Activated CD8-positive, alpha-beta memory T cell treated with anti-CD3 and anti-CD28 coated beads, Interleukin-2, amount 50 U/mL, for 4 hours (primary cell): Measurements from ENCODE around the gene GDF9.

Experiments used
- DNase-seq: peaks from one replicate; pipeline ENCODE4 v3.0.0-alpha.2; 2020

The GDF9 gene, protein sequence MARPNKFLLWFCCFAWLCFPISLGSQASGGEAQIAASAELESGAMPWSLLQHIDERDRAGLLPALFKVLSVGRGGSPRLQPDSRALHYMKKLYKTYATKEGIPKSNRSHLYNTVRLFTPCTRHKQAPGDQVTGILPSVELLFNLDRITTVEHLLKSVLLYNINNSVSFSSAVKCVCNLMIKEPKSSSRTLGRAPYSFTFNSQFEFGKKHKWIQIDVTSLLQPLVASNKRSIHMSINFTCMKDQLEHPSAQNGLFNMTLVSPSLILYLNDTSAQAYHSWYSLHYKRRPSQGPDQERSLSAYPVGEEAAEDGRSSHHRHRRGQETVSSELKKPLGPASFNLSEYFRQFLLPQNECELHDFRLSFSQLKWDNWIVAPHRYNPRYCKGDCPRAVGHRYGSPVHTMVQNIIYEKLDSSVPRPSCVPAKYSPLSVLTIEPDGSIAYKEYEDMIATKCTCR

GRCh38 chr5:132866342-132867045 lies at the start of gene GDF9, which contains the start of gene UQCRQ:
Gene GDF9 (minus strand): TSS chr5:132866469. CDS start chr5:132864533, 1,936 bp downstream.
Gene UQCRQ (plus strand): TSS chr5:132866642. CDS start chr5:132866882, 240 bp downstream.
- DNase-seq: peak; percentile 84

- no peak for DNase-seq
Measured at GRCh38 chr5:132915681-132916080, 49.4 kb upstream of the GDF9 start.

GRCh38 chr5:132909702-132910101 lies 43.4 kb upstream of the GDF9 start:
- no peak for DNase-seq

DNA sequence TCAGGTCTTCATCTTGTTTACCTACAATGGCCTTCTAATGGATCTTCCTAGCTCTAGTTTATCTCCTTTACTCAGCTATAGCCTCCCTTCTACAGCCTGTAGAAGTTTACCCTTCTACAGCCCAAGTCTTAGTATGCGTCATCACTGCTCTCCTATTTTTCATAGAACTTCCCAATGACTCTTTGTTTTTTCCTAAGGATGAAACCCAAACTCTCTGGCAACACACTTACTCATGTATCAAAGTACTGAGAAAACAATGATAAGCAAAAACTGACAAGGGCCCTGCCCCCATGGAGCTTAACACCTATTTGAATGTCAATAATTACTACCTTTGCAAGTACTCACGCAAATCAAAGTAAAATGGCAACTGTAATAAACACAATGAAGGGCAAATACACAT lies 40.9 kb upstream of the GDF9 start:
- no peak for DNase-seq

DNA sequence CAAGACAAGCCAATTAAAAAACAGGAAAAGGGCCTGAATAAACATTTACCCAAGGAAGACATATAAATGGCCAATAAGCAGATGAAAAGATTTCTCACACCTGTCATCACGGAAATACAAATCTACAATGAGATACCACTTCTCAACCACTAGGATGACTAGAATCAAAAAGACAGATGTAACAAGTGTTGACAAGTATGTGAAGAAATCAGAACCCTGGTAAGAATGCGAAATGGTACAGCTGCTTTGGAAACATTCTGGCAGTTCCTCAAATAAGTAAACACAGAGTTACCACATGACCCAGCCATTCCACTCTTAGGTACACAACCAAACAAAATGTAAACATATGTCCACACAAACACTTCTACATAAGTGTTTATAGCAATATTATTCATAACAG lies 39.7 kb upstream of the GDF9 start:
- no peak for DNase-seq

DNA sequence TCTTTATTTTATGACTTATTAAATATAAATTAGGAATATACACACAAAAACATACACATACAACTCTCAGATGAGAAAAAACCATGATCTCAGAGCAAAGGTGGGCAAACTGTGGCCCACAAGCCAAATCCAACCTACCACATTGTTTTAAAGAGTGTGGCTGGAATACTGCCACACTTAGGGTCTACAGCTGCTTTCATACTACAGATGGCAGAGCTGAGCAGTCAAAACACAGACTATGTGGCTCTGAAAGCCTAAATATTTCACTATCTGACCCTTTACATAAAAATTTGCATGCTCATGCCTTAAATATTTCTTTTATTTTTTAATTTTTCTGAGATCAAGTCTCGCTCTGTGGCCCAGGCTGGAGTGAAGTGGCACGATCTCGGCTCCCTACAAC lies 35.5 kb upstream of the GDF9 start:
- no peak for DNase-seq

GRCh38 chr5:132901036-132901435 lies 34.8 kb upstream of the GDF9 start:
- no peak for DNase-seq

DNA sequence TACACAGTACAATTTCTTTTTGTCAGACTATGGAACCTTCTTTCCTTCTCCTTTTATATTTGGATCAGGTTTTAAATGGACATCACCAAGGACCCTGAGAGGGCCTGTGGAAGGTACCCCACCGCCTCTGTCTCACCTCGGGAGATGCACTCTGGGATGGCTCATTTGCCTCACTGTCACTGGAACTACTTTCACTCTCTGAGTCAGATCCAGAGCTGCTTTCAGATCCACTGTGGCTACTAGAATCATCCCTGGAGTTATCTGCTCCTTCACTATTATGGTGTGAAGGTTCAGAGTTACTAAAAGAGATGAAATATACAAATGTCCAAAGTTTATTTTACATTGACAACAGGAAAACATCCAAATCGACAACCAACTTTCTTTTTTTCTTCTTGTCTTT lies 31.8 kb upstream of the GDF9 start:
- no peak for DNase-seq

- no peak for DNase-seq
Measured at GRCh38 chr5:132896685-132897084, 30.4 kb upstream of the GDF9 start.

- no peak for DNase-seq
Measured at GRCh38 chr5:132895719-132896305, 29.5 kb upstream of the GDF9 start.

GRCh38 chr5:132890817-132891216 lies 24.5 kb upstream of the GDF9 start:
- DNase-seq: no peak

DNA sequence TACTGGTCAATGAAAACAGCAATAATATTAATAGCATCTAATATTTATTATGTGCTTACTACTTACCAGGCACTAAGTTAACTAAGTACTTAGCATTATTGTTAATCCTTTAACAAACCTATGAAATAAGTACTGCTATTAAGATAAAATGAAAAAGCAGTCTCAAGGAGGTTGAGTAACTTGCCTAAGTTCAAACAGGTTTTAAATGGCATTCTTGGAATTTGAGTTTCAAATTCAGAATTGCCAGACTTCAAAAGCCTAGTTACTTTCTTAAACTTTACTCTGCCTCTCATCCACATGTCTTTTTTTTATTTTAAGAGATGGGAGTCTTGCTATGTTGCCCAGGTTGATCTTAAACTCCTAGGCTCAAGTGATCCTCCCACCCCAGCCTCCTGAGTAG lies 23.2 kb upstream of the GDF9 start:
- DNase-seq: no peak

DNA sequence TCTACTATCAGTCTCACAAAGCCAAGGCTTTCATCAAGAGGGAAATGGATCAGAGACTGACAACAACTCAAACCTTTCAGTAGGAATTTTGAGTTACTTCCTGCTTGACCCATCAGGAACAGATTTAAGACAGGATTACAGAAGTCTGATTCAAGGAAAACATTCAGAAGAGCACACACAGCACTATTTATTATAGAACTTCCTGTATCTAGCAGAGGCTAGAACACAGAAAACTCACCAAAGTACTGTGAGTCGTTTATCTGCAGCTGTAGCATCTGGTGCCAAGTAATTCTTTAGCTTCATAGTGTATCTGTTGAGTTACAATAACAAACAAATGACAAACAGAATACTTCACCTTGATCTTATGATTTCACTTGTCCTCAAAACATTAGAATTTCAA lies 21.0 kb upstream of the GDF9 start:
- DNase-seq: no peak

DNA sequence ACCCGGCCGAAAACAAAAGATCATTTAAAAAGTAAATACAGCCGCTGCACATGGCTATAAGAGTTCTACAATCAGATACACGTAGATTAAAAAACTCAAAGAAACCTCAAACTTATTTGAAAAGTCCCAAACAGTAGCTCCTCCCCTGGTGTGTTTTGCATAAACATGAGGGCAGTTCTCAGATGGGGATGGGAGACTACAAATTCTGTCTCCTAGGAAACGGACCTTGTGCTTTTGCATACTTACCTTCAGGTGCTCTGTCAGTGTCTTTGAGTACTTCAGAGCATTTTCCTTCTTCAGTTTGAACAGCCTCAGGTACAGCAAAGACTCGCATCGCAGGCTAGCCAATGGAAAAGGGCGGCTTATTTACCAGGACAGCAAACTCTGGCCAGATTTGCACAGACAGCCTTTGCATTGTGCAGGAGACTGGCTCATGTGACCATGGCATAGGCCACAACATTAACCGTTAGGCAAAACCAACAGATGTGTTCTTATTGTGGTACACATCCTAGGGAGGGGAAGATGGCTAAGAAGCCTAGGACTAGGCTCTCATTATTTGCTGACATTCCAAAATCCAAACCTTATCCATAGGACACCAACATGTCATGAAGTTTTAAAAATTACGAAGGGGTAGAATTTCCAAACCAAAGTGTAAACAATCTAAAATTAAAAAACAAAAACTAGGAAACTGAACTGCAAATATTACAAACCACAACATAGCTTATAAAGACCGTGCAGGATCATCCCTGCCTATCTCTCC lies 20.0 kb upstream of the GDF9 start:
- no peak for DNase-seq

DNA sequence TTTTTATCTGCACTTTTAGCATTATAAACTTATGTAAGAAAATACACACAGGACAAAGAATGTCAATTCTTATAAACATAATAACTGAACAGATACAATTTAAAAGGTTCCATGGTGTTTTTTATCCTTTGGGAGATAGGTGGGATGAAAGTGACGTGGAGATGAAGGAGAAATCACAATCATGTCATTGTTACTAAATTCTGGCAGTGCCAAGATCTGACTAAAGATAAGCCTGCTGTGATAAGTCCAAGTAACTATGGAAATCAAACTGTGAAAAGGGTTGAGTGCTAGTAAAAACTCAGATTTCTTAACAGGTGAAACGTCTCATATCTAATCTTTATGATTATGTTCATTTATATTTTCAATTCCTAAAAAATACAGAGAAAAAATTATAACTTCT lies 18.3 kb upstream of the GDF9 start:
- DNase-seq: no peak

DNA sequence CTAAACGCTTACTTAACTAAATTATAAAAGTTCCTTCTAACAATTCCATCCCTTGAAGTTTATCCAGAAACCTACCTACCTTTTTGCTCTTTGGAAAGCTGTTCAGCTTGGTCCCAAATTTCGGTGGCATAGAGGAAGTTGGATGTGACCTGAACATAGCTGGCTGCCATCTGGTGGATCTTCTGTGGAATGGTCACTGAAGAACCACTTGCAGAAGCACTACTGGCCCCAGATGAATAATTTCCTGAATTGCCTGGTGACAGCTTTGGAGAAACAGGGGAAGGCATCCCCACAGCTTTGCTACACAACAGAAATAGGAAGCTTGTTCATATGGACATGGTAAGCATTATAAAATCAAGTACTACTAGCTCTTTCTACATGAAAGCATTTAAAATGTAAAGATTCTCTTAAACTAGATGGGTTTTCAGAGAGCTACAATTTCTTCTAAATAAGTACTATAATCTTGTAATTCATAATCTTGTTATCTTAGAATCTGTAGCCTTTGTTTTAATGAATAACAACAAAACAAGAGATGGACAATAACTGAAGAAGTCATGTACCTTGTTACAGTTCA lies 17.1 kb upstream of the GDF9 start:
- no peak for DNase-seq

GRCh38 chr5:132877938-132878337 lies 11.7 kb upstream of the GDF9 start:
- DNase-seq: no peak

DNA sequence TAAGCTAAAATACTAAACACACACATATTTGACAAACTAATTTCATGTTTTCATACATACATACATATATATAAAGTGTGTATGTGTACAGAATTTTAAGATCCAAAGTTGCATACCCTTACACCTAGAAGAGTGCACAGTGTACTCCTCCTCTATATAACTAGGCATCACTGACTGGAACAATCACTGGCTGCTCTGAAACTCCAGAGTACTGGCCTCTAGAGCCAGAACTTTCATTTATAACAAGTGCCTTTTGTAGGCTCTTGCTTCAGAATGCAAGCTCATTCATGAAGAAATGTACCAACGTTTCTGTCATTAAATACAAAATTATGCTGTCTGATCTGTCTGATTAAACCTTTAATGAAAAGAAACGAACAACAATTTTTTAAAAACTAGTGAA lies 11.2 kb upstream of the GDF9 start:
- DNase-seq: no peak

GRCh38 chr5:132876020-132876759 lies 9.9 kb upstream of the GDF9 start:
- DNase-seq: no peak

DNA sequence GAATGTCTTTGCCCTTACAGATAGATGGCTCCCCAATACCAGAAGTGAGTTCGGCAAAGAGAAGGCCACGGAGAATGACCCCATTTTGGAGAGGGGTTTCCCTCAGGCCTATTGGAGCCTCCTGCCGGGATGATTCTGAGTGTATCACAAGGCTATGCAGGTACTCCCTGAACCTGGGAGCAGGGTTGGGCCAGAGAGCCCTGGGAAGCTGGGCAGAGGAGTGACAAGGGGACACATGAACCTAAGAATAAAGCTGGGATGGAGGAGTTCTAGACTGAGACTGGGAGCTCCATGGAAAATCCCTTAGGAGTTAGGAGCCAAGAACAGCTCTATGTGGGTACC lies 7.6 kb upstream of the GDF9 start:
- no peak for DNase-seq

DNA sequence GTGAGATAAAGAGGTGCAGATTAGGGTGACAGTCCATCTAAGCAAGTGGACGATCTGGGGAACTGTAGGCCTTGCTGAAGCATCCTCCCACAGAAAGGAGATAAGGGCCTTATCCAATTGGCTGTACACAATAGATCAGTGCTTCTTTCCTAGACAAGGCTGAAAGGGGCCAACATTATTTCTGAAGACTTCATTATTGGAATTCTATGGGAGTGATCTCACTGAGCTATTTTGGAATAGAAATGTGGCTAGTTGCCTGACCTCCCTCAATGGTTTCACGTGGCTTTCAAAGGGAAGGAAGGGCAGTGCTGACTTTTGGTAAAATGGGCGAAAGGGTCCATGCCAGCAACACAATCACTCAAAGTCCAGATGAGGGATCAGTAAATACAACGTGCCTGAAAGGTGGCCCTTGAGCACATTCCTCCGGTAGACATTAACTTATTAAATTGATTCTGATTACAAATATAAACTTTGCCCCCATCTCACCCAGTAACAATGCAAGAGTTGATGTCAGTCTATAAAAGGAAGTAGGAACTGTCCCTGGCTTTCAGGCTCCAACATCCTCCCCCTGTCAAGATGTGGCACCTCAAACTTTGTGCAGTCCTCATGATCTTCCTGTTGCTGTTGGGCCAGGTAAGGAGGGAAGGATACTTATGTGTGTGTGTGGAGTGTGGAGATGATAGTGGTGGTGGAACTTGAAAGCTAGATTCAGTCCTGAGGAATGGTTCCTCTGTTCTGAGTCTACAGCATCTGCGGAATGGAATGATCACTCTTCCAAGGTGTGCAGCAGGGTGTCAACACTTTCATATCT lies 7.1 kb upstream of the GDF9 start, which contains the start of gene LEAP2:
Gene LEAP2, plus strand, starts transcription at position 550 of the 811 bp plus-strand sequence. Its CDS starts 27 bp downstream, at position 577.
- DNase-seq: no peak
